ENCODE measurements around the gene SLC1A7.

GRCh38 chr1:53093451-53093754 lies 49.0 kb downstream of the SLC1A7 start:
- TF ChIP-seq THRA (CRISPR knock-in tag; IDR thresholded peaks at IDR 0.05; ENCODE audit: borderline replicate concordance) = no peak
- TF ChIP-seq ZNF24 (IDR thresholded peaks at IDR 0.05) = no peak
- TF ChIP-seq ZNF280B (CRISPR knock-in tag; IDR thresholded peaks at IDR 0.05; ENCODE audit: borderline replicate concordance) = no peak
- no peak for TF ChIP-seq TCF12 (IDR thresholded peaks at IDR 0.05)
- no peak for TF ChIP-seq TCF12 (CRISPR knock-in tag; IDR thresholded peaks at IDR 0.05)
- no peak for TF ChIP-seq CTCF (CRISPR knock-in tag; IDR thresholded peaks at IDR 0.05)
- TF ChIP-seq RAD21 (CRISPR knock-in tag; IDR thresholded peaks at IDR 0.05) = no peak
- no peak for TF ChIP-seq MXI1 (IDR thresholded peaks at IDR 0.05; ENCODE audit: borderline replicate concordance, low read depth, low read length)
- TF ChIP-seq ZNF180 (CRISPR knock-in tag; IDR thresholded peaks at IDR 0.05; ENCODE audit: borderline replicate concordance, low read depth) = no peak
- TF ChIP-seq HNF1A (IDR thresholded peaks at IDR 0.05; ENCODE audit: low read depth) = no peak
- no peak for TF ChIP-seq HNF1A (CRISPR knock-in tag; IDR thresholded peaks at IDR 0.05; ENCODE audit: borderline replicate concordance)
- no peak for TF ChIP-seq POLR2A (IDR thresholded peaks at IDR 0.05; ENCODE audit: insufficient read depth in 1 of 2, low read depth in 2 of 2, low read length in 2 of 2)

Data from HepG2 (cell line).